Testis (tissue), 3 donors: ENCODE data around the gene GSTCD. TPM values are rescaled to one million over a fixed set of nuclear protein-coding genes. Genes with fewer than 3 reads are reported as not detected.

ENCODE experiments used
- DNase-seq: peaks from one replicate; pipeline ENCODE4 v3.0.0-alpha.2; 2019
- H3K27ac ChIP-seq, 2 donors: fragments of 200-600 bp; sonication (generic); one replicate each; pipeline ENCODE4 v1.5.1; 2019
- H3K27me3 ChIP-seq: fragments of 200-600 bp; sonication (generic); one replicate; pipeline ENCODE4 v1.5.1; 2019
- H3K36me3 ChIP-seq: fragments of 200-600 bp; sonication (generic); one replicate; pipeline ENCODE4 v1.5.1; 2017; ENCODE audit warnings: low read depth; ENCODE audit errors: missing control alignments
- H3K4me1 ChIP-seq: fragments of 200-600 bp; sonication (generic); one replicate; pipeline ENCODE4 v1.5.1; 2019
- H3K4me3 ChIP-seq, 2 donors: fragments of 200-600 bp; sonication (generic); one replicate each; pipeline ENCODE4 v1.5.1; 2017 to 2019
- H3K9me3 ChIP-seq: fragments of 200-600 bp; sonication (generic); one replicate; pipeline ENCODE4 v1.5.1; 2017
- POLR2A ChIP-seq: fragments of 450-650 bp; IDR thresholded peaks from one replicate; pipeline ENCODE4 v1.6.1; 2017; ENCODE audit warnings: antibody characterized with exemption, mild to moderate bottlenecking, moderate library complexity
- WGBS, 2 donors: methylation state at CpG; one replicate each; pipeline ENCODE4 v1.1.5; 2018; 5-methylcytosine and 5-hydroxymethylcytosine counted together
- intact Hi-C: fragments of 100-400 bp; cut with DNase I; formaldehyde crosslinking; loops from one replicate; pipeline ENCODE4 v1.15.1; 2023; ENCODE audit warnings: low total_unique reads
- polyA plus RNA-seq: library from polyadenylated mRNA; stranded (reverse); fragments of 350-450 nt; fragmentation: Illumina TruSeq; extraction: RNeasy Lipid Tissue Mini Kit (QIAGEN cat#74804); gene quantifications from one replicate; pipeline ENCODE4 v1.2.3, GENCODE V29; 2014; ENCODE audit warnings: low read depth, low replicate concordance; ENCODE audit not compliant: insufficient read depth
- total RNA-seq, 2 donors: library from RNA; depleted of rRNA; stranded (reverse); fragments of >200 nt; gene quantifications; one replicate each; pipeline ENCODE4 v1.2.3, GENCODE V29; 2016
- TF ChIP-seq, protein P1 (sequence below), 3 experiments: fragments of 450-650 bp in 2 of 3; fragments of 200-600 bp in 1 of 3; sonication (generic) in 1 of 3; IDR thresholded peaks; one replicate each; pipeline ENCODE4 v1.5.1; 2016 to 2019; ENCODE audit warnings: antibody characterized with exemption in 3 of 3, mild to moderate bottlenecking in 2 of 3, moderate library complexity in 1 of 3

Gene GSTCD
- total and polyA plus RNA-seq, 3 donors from 2014 or later, result 18.1 to 36.5 (median 19.3) TPM

DNA sequence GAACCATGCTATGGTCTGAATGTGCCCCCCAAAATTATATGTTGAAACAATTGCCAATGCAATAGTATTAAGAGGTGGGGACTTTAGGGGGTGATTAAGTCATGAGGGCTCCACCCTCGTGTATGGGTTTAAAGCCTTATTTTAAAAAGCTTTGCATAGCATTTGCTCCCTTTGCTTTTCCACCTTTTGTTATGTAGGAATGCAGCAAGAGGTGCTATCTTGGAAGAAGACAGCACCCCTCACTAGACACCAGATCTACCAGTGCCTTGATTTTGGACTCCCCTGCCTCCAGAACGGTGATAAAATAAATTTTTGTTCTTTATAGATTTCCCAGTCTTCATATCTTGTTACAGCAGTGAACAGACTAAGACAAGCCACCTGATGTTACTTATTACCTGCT is 163.4 kb downstream of the GSTCD start:
- no peak overlapping the region for H3K27ac ChIP-seq
- H3K4me1 ChIP-seq, result no peaks in the 10 kb centered on the region
- no peak overlapping the region for H3K4me3 ChIP-seq
- intact Hi-C loops, result no loop called here
- no peaks in the 10 kb centered on the region for H3K9me3 ChIP-seq
- TF ChIP-seq POLR2A, result no peak
- TF ChIP-seq, protein P1, sequence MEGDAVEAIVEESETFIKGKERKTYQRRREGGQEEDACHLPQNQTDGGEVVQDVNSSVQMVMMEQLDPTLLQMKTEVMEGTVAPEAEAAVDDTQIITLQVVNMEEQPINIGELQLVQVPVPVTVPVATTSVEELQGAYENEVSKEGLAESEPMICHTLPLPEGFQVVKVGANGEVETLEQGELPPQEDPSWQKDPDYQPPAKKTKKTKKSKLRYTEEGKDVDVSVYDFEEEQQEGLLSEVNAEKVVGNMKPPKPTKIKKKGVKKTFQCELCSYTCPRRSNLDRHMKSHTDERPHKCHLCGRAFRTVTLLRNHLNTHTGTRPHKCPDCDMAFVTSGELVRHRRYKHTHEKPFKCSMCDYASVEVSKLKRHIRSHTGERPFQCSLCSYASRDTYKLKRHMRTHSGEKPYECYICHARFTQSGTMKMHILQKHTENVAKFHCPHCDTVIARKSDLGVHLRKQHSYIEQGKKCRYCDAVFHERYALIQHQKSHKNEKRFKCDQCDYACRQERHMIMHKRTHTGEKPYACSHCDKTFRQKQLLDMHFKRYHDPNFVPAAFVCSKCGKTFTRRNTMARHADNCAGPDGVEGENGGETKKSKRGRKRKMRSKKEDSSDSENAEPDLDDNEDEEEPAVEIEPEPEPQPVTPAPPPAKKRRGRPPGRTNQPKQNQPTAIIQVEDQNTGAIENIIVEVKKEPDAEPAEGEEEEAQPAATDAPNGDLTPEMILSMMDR (IDR thresholded peaks at IDR 0.05), result no peak
- no peaks in the 10 kb centered on the region for H3K27me3 ChIP-seq
- WGBS, 2 donors, result 72 to 74% methylated on average over 2 of the region's 2 CpGs
- no peak for DNase-seq
- no peaks in the 10 kb centered on the region for H3K36me3 ChIP-seq

DNA sequence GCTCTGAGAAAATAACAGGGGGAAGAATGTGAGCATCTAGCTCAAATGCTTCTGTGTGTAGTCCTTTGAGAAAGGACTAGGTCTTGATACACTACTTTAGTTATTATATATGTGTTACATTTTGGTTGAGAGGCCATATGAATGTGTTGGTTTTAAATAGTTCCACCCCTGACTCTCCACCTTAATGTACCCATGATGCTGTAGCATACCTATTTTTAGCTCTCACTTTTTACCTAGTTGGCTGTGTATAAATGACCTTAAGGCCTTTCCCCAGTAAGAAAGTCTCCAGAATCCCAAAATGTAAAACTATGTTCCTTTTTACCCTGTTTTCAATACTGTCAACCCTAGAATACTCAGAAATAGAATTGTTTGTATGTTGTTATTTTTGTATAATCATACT is 166.6 kb downstream of the GSTCD start:
- intact Hi-C loops, result no loop called here
- TF ChIP-seq POLR2A, result no peak
- TF ChIP-seq, protein P1 (IDR thresholded peaks at IDR 0.05), result no peak
- Histone ChIP-seq H3K36me3 (no peaks in the 10 kb centered on the region), H3K4me1 (no peaks in the 10 kb centered on the region), H3K9me3 (no peaks in the 10 kb centered on the region), H3K27ac (no peak overlapping the region), H3K4me3 (no peak overlapping the region), H3K27me3 (no peaks in the 10 kb centered on the region)
- no peak for DNase-seq

DNA sequence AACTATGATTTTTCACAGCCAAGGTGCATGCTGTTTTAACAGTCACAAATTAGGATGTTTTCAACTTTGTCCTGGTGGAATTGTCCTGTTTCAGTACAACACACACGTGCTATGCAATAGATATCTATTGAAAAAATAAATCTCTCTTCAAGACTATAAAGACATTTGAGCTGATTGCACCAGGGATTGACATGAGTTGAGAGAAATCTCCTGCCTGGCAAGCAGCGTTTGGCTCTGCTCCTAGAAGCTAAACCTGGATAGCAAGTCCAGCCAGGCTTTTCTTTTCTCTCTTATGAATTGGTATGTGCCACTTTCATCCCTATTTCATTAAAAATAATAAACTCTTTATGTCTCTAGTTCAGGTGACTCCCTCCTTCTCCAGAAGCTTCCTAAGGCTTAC is 170.1 kb downstream of the GSTCD start:
- WGBS, 2 donors, result 76 to 86% methylated on average over 2 of the region's 2 CpGs
- no peaks in the 10 kb centered on the region for H3K36me3 ChIP-seq
- intact Hi-C loops, result no loop called here
- TF ChIP-seq, protein P1 (IDR thresholded peaks at IDR 0.05), result no peak
- TF ChIP-seq POLR2A, result no peak
- no peaks in the 10 kb centered on the region for H3K9me3 ChIP-seq
- H3K27ac ChIP-seq, result no peak overlapping the region
- H3K27me3 ChIP-seq, result no peaks in the 10 kb centered on the region
- no peak overlapping the region for H3K4me3 ChIP-seq
- H3K4me1 ChIP-seq, result no peaks in the 10 kb centered on the region
- no peak for DNase-seq

DNA sequence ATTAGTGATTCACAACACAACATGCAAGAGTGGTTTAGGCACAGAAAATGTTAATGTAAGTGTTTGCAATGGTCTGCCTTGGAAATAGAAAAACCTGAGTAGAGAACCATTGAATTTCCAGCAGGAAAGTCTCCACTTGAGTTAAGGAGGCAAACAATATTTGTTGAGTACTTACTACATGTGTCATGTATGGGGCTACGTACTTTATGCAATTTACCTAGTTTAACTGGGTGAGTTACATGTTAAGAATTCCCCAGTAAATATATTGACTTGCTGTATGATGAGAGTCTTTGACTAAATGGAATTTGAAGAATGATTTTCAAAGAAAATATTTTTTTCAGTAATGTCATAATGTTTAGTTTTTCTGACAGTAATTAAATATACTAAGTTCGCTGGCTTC is 178.9 kb downstream of the GSTCD start:
- Histone ChIP-seq H3K27ac (no peak overlapping the region), H3K27me3 (no peaks in the 10 kb centered on the region), H3K9me3 (no peaks in the 10 kb centered on the region), H3K4me1 (no peaks in the 10 kb centered on the region), H3K4me3 (no peak overlapping the region), H3K36me3 (no peaks in the 10 kb centered on the region)
- no peak for DNase-seq
- TF ChIP-seq, protein P1 (IDR thresholded peaks at IDR 0.05), result no peak
- no peak for TF ChIP-seq POLR2A
- intact Hi-C loops, result no loop called here
- whole genome bisulfite sequencing, 2 donors, result 88 to 93% methylated on average over 2 of the region's 2 CpGs

DNA sequence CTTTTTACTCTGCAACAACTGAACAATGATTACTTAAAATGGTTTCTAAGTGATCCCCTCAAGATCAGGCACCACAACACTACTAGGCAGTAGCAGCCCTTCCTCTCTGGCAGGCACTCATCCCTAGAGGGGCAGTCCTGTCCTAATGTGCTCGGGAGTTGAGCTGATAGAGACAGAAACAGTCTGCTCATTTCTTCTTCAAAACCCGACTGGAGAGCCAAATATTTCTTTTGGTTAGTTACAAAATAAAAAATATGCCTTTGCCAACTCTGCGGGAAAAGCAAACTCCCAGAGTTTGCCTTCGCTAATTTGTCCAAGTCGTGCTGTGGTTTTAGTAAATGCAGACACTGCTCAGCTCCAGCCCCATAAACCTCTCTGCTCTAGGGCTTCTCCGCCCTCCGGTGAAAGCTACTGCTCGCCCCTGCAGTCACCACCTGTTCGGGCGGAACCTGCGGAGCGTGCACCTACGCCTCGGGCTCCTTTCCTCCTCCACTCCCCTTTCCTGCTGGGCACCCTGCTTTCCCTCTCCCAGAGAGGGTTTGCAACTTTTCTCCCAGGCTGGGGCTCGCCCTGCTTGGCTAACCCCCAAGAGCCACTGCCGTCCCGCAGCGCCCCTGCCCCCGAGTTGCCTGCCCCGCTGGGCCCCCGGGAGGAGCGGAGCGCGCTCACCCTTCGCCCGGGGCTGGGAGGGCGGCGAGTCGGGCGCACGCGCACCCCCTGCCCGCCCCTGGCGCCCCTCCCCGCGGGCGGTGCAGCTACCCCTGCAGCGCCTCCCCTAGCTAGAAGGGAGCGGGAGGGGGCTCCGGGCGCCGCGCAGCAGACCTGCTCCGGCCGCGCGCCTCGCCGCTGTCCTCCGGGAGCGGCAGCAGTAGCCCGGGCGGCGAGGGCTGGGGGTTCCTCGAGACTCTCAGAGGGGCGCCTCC is 186.3 kb downstream of the GSTCD start, which contains the start of gene NPNT:
Gene NPNT, plus strand, starts transcription at position 812 of the 923 bp plus-strand sequence. CDS start 182 bp downstream, outside the sequence.
- no peak for TF ChIP-seq POLR2A
- TF ChIP-seq, protein P1 (IDR thresholded peaks at IDR 0.05), result no peak
- Histone ChIP-seq H3K4me3 (peak within 1 kb of the TSS; percentile 45 to 56), H3K36me3 (no peaks in the 10 kb centered on the region), H3K27ac (no peak within 1 kb of the TSS), H3K9me3 (no peaks in the 10 kb centered on the region), H3K27me3 (no peaks in the 10 kb centered on the region), H3K4me1 (no peaks in the 10 kb centered on the region)
- WGBS, 2 donors, result 0 to 3% methylated on average over 14 to 20 of the region's 56 CpGs
- DNase-seq, result peak; percentile 19
- intact Hi-C loops, result no loop called here
